Measurements from ENCODE around the gene CAPN13.

Gene CAPN13

DNA sequence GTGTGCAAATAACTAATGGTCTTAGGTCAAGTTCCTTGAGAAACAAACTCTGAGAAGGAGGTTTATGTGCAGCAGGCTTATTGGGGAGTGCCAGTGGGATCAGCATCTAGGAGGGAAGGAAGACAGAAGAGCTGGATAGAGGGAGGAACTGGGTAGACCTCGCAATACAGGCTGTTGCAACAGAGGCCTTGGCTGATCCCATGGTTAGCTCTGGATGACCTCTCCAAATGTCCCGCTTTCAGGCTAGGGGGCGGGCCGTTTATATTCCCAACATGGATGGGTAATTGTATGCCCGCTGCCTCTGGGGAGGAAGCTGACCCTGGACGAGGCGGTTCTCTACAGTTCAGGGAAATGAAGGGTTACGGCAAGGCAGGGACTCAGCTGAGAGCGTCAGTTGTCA is 14.7 kb upstream of the CAPN13 start:
- TF ChIP-seq, protein P1, sequence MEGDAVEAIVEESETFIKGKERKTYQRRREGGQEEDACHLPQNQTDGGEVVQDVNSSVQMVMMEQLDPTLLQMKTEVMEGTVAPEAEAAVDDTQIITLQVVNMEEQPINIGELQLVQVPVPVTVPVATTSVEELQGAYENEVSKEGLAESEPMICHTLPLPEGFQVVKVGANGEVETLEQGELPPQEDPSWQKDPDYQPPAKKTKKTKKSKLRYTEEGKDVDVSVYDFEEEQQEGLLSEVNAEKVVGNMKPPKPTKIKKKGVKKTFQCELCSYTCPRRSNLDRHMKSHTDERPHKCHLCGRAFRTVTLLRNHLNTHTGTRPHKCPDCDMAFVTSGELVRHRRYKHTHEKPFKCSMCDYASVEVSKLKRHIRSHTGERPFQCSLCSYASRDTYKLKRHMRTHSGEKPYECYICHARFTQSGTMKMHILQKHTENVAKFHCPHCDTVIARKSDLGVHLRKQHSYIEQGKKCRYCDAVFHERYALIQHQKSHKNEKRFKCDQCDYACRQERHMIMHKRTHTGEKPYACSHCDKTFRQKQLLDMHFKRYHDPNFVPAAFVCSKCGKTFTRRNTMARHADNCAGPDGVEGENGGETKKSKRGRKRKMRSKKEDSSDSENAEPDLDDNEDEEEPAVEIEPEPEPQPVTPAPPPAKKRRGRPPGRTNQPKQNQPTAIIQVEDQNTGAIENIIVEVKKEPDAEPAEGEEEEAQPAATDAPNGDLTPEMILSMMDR (IDR thresholded peaks at IDR 0.05), result no peak

DNA sequence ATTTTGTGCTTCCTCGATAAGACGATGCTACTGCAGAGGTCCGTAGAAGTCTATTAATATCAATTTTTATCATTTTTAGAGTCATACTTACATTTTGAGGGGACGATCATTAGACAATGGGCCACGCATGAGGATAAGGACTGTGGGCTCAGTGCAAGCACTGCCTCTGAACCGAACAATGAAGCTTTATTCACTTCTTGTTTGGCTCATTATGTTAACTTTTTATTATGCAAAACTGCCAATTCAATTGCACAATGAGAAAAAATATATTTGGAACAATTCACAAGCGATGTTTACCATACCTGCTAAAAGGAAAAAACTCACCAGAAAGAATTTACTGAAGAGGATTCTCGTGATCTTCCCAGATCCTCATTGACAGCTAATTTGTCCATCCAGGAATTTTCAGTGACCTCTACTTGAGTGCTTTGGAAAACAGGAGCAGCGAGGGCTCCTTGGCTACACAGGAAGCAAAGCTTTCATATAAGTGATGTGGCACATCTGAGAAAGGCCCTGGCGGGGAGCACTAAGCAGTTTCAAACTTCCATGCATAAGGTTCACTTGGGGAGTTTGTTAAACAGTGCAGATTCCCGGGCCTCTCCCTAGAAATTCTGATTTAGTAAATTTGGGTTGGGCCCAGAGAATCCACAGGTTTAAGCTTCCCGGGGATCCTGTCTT is 13.3 kb upstream of the CAPN13 start:
- TF ChIP-seq, protein P1 (IDR thresholded peaks at IDR 0.05), result no peak

DNA sequence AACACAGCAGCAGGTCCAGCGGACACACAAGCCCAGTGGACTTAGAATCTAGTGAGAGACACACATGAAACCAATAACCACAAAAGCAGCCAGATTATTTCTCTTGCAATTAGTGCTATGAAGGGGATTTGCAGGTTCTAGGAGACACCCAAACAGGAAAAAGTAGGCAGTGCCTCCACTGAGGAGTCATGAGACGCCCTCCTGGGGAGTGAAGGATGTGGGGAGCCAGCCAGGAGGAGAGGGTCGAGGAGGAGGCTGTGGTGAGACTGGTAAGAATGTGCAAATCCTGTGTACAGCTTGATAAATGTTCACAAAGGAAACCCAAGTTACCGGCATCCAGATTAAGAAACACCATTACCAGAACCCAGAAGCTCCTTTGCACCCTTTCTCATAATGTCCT is 2.7 kb upstream of the CAPN13 start:
- TF ChIP-seq, protein P1 (IDR thresholded peaks at IDR 0.05), result no peak

DNA sequence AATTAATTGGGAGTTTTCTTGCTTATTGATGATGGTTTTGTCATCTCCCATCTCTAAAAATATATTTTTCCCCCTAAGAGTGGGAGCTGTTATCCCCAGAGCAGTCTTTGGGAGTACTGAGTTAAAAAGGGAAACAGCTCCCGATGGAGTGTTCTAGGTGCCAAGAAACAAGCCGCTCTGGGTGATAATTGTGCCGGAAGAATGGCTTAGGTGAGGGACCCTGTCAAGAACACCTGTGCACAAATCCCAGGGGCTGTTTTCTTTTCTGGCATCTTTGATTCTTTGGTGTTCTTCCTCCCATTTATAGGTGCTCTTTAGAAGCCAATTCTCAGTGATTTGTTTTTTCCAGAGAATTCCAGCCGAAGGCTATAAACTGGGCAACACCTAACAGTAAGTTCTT is 1.4 kb upstream of the CAPN13 start:
- TF ChIP-seq, protein P1 (IDR thresholded peaks at IDR 0.05), result no peak

DNA sequence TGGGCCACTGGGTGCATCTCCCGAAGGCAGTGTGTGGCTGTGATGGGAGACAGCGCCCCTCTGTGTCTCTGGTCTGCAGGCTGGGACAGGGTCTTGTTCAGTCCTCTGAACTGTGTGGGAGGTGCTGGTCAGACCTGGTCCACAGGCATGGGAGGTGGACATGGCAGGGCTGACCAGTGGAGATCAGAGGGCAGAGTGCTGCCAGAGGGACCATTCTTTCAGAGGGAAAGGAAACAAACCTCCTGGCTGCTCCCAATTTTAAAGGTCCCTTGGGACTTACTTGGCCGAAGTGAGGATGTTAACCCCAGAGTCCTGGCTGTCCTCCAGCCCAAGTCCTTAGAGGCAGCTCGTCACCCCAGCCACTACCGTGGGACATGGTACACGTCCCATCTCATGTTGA is 4.0 kb downstream of the CAPN13 start:
- TF ChIP-seq, protein P1 (IDR thresholded peaks at IDR 0.05), result no peak

DNA sequence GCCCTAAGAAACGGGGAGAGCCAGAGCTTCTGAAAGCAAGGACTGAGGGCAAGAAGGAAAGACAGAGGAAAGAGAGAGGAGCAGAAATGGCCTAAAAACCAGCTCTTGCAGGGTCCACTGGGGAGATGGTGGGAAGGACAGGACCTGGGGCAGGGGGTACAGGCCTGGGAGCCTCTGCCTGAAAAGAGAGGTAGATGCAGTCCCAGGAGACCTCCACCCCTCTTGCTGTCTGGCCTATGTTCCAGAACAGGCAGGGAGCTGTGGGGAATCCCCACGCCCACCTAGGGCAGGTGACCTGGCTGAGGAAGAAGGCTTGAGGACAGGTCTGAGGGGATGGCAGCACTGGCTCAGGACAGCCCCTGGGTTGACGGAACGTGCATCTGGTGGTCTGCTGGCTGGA is 4.6 kb downstream of the CAPN13 start:
- TF ChIP-seq, protein P1 (IDR thresholded peaks at IDR 0.05), result no peak

DNA sequence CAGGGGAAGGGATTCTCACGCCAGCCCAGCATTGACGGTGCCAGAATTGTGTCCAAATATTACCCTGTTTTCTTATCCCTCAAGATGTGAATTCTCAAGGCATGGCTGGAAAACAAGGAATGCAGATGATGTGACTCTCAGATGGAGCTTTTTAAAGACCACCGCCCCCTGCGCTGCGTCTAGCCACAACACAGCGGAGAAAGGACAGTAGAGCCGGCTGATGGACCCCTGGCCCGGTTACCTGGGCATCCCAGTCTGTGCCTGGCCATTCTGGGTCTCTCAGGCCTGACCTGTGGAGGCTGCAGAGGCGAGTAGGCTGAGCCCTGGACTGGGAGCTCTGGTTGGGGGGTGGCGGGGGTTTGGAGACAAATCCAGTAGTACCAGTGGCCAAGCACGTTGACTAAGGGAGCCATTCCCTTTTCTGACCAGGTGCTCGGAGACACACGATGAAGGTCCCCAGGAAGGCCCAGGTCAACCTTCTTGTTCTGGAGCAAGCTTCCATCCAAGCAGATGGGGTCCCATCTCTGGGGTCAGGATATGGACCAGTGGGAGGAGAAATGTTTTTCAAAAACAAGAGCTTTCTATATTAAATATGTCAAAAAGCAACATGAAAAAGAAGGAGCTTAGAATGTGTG is 5.3 kb downstream of the CAPN13 start:
- TF ChIP-seq, protein P1 (IDR thresholded peaks at IDR 0.05), result no peak

Measured in LNCAP (cell line).